Measurements from ENCODE around the gene BTG4. TPM values are rescaled to one million over a fixed set of nuclear protein-coding genes. Genes with fewer than 3 reads are reported as not detected.

Gene BTG4
- total and polyA plus RNA-seq, 2 experiments from 2014 or later, result 0.21 to 0.31 TPM

DNA sequence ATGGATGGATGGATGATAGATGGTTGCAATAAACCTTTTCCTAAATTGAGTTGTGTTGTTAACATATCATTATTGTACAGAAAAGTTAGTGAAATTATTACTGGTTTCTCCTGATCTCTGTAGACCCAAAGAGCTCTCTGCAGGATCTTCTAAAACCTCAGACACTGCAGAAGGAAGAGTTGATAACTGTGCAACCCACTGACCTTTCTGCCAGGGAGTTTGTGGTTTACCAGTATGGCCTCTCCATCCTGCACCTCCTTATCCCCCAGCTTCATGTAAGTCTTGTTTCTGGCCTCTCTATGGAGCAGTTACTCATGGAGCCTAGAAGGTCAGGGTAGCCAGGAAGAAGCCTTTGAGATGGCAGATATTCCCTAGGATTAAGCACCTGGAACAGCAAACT lies 45.6 kb downstream of the BTG4 start:
- Histone ChIP-seq H3K36me3 (ENCODE audit: insufficient read depth) (no peaks in the 10 kb centered on the region), H3K79me2 (replicated peaks; ENCODE audit: insufficient read depth) (no peaks in the 10 kb centered on the region), H3K9me2 (ENCODE audit: insufficient read depth) (peaks cover 3% of the 10 kb centered on the region; the same call in 1 of the 2 replicates), H3K27ac (ENCODE audit: low read depth) (no peak overlapping the region), H2AFZ (no peak overlapping the region), H3K4me2 (no peak overlapping the region), H3F3A (replicated peaks; ENCODE audit: low read depth) (no peaks in the 10 kb centered on the region), H3K4me3 (no peak overlapping the region), H3K4me1 (ENCODE audit: insufficient read depth) (no peaks in the 10 kb centered on the region), H4K20me1 (replicated peaks; ENCODE audit: insufficient read depth) (no peaks in the 10 kb centered on the region), H3K27me3 (ENCODE audit: insufficient read depth) (no peaks in the 10 kb centered on the region)
- Mint-ChIP-seq H3K27ac (no peak overlapping the region), H3K36me3 (ENCODE audit: low read depth) (no peaks in the 10 kb centered on the region), H3K4me3 (no peak overlapping the region), H3K4me1 (no peaks in the 10 kb centered on the region), H3K9me3 (no peaks in the 10 kb centered on the region), H3K27me3 (ENCODE audit: insufficient read depth, low read depth, poor library complexity) (no peaks in the 10 kb centered on the region)
- no peak for ATAC-seq
- no peak for TF ChIP-seq ZNF114 (CRISPR knock-in tag; IDR thresholded peaks at IDR 0.05)
- TF ChIP-seq, protein P1, sequence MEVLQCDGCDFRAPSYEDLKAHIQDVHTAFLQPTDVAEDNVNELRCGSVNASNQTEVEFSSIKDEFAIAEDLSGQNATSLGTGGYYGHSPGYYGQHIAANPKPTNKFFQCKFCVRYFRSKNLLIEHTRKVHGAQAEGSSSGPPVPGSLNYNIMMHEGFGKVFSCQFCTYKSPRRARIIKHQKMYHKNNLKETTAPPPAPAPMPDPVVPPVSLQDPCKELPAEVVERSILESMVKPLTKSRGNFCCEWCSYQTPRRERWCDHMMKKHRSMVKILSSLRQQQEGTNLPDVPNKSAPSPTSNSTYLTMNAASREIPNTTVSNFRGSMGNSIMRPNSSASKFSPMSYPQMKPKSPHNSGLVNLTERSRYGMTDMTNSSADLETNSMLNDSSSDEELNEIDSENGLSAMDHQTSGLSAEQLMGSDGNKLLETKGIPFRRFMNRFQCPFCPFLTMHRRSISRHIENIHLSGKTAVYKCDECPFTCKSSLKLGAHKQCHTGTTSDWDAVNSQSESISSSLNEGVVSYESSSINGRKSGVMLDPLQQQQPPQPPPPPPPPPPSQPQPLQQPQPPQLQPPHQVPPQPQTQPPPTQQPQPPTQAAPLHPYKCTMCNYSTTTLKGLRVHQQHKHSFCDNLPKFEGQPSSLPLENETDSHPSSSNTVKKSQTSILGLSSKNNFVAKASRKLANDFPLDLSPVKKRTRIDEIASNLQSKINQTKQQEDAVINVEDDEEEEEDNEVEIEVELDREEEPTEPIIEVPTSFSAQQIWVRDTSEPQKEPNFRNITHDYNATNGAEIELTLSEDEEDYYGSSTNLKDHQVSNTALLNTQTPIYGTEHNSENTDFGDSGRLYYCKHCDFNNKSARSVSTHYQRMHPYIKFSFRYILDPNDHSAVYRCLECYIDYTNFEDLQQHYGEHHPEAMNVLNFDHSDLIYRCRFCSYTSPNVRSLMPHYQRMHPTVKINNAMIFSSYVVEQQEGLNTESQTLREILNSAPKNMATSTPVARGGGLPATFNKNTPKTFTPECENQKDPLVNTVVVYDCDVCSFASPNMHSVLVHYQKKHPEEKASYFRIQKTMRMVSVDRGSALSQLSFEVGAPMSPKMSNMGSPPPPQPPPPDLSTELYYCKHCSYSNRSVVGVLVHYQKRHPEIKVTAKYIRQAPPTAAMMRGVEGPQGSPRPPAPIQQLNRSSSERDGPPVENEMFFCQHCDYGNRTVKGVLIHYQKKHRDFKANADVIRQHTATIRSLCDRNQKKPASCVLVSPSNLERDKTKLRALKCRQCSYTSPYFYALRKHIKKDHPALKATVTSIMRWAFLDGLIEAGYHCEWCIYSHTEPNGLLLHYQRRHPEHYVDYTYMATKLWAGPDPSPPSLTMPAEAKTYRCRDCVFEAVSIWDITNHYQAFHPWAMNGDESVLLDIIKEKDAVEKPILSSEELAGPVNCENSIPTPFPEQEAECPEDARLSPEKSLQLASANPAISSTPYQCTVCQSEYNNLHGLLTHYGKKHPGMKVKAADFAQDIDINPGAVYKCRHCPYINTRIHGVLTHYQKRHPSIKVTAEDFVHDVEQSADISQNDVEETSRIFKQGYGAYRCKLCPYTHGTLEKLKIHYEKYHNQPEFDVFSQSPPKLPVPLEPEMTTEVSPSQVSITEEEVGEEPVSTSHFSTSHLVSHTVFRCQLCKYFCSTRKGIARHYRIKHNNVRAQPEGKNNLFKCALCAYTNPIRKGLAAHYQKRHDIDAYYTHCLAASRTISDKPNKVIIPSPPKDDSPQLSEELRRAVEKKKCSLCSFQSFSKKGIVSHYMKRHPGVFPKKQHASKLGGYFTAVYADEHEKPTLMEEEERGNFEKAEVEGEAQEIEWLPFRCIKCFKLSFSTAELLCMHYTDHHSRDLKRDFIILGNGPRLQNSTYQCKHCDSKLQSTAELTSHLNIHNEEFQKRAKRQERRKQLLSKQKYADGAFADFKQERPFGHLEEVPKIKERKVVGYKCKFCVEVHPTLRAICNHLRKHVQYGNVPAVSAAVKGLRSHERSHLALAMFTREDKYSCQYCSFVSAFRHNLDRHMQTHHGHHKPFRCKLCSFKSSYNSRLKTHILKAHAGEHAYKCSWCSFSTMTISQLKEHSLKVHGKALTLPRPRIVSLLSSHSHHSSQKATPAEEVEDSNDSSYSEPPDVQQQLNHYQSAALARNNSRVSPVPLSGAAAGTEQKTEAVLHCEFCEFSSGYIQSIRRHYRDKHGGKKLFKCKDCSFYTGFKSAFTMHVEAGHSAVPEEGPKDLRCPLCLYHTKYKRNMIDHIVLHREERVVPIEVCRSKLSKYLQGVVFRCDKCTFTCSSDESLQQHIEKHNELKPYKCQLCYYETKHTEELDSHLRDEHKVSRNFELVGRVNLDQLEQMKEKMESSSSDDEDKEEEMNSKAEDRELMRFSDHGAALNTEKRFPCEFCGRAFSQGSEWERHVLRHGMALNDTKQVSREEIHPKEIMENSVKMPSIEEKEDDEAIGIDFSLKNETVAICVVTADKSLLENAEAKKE (CRISPR knock-in tag; IDR thresholded peaks at IDR 0.05), result no peak
- no peak for TF ChIP-seq POLR2AphosphoS5 (IDR thresholded peaks at IDR 0.05; ENCODE audit: low read depth)
- TF ChIP-seq STAT1 (IDR thresholded peaks at IDR 0.05; ENCODE audit: unreplicated experiment), result no peak
- no peak for DNase-seq (ENCODE audit: low spot score)

DNA sequence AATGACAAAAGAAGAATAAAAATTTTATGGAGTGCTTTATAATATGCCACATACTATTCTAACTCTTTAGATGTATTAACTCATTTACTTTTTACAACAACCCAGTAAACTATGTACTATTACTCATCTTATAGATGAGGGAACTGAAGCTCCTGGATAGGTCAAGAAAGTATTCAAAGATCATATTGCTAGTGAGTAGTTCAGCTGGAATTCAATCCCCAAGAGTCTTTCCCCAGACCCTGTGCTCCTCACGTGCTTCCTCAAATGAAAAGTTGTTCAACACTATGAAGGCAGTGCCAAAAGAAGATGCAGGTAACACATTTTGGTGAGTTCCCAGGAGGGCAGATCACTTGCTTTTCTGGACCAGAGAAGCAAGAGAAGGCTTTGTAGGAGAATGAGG lies 46.8 kb downstream of the BTG4 start:
- Histone ChIP-seq H3K4me1 (ENCODE audit: insufficient read depth) (no peaks in the 10 kb centered on the region), H3K36me3 (ENCODE audit: insufficient read depth) (no peaks in the 10 kb centered on the region), H3K27ac (ENCODE audit: low read depth) (no peak overlapping the region), H2AFZ (no peak overlapping the region), H3K9me2 (ENCODE audit: insufficient read depth) (no peaks in the 10 kb centered on the region), H3K27me3 (ENCODE audit: insufficient read depth) (no peaks in the 10 kb centered on the region), H3K79me2 (replicated peaks; ENCODE audit: insufficient read depth) (no peaks in the 10 kb centered on the region), H3K4me3 (no peak overlapping the region), H3K4me2 (no peak overlapping the region), H3F3A (replicated peaks; ENCODE audit: low read depth) (no peaks in the 10 kb centered on the region), H4K20me1 (replicated peaks; ENCODE audit: insufficient read depth) (no peaks in the 10 kb centered on the region)
- Mint-ChIP-seq H3K36me3 (ENCODE audit: low read depth) (no peaks in the 10 kb centered on the region), H3K27ac (no peak overlapping the region), H3K4me1 (no peaks in the 10 kb centered on the region), H3K4me3 (no peak overlapping the region), H3K27me3 (ENCODE audit: insufficient read depth, low read depth, poor library complexity) (no peaks in the 10 kb centered on the region), H3K9me3 (no peaks in the 10 kb centered on the region)
- DNase-seq (ENCODE audit: low spot score), result no peak
- ATAC-seq, result no peak
- TF ChIP-seq, protein P1 (CRISPR knock-in tag; IDR thresholded peaks at IDR 0.05), result no peak
- TF ChIP-seq CREB1 (CRISPR knock-in tag; IDR thresholded peaks at IDR 0.05; ENCODE audit: low read depth) (no peak), ZNF331 (CRISPR knock-in tag; IDR thresholded peaks at IDR 0.05; ENCODE audit: low read depth) (no peak), JUNB (IDR thresholded peaks at IDR 0.05; ENCODE audit: unreplicated experiment) (no peak)

Data from GM23338 (cell line).